ENCODE data around the gene SAC3D1. TPM values are rescaled to one million over a fixed set of nuclear protein-coding genes. Genes with fewer than 3 reads are reported as not detected.

SAC3D1 gene
- total RNA-seq, 1 experiment from 2014 or later = 61.0 TPM

GRCh38 chr11:65064847-65065240, 23.8 kb downstream of the SAC3D1 start:
- no peak overlapping the region for H3K27ac ChIP-seq (ENCODE audit: low read length)
- H3K4me2 ChIP-seq (ENCODE audit: low read length) = no peak overlapping the region
- no peaks in the 10 kb centered on the region for H3K27me3 ChIP-seq (ENCODE audit: low read length)
- no peaks in the 10 kb centered on the region for H3K9me3 ChIP-seq (ENCODE audit: low read length)
- no TSS peak for BruUV-seq (replicated peaks)
- POLR2A ChIA-PET (ENCODE audit: unreplicated experiment) = no interaction called here
- H3K4me3 ChIP-seq (ENCODE audit: low read length) = no peak overlapping the region
- CTCF ChIA-PET = no interaction called here
- H3K9me2 ChIP-seq (replicated peaks; ENCODE audit: low read length) = no peaks in the 10 kb centered on the region
- DNase-seq (no peak), ATAC-seq (no peak)
- H3K79me2 ChIP-seq (ENCODE audit: low read length) = no peaks in the 10 kb centered on the region
- no peaks in the 10 kb centered on the region for H3K4me1 ChIP-seq (ENCODE audit: insufficient read depth, low read length)
- H4K20me1 ChIP-seq (ENCODE audit: low read length) = no peaks in the 10 kb centered on the region
- intact Hi-C loops (cut with micrococcal nuclease) = no loop called here
- H3K36me3 ChIP-seq (ENCODE audit: low read depth, low read length) = no peaks in the 10 kb centered on the region
- no peak overlapping the region for H2AFZ ChIP-seq (ENCODE audit: low read length)
- H3K9ac ChIP-seq (ENCODE audit: low read length) = no peak overlapping the region
- H3F3A ChIP-seq (ENCODE audit: low read length, unreplicated experiment) = no peaks in the 10 kb centered on the region
- TF ChIP-seq EZH2phosphoT487 (IDR thresholded peaks at IDR 0.05; ENCODE audit: borderline replicate concordance, low read length) = no peak
- no peak for TF ChIP-seq CTCF (conservative IDR thresholded peaks at IDR 0.05; ENCODE audit: low read depth, low read length)
- no peak for TF ChIP-seq EZH2 (IDR thresholded peaks at IDR 0.05; ENCODE audit: low read length, unreplicated experiment)

- TF ChIP-seq EZH2phosphoT487 (IDR thresholded peaks at IDR 0.05; ENCODE audit: borderline replicate concordance, low read length) = no peak
- TF ChIP-seq CTCF (conservative IDR thresholded peaks at IDR 0.05; ENCODE audit: low read depth, low read length) = no peak
- TF ChIP-seq EZH2 (IDR thresholded peaks at IDR 0.05; ENCODE audit: low read length, unreplicated experiment) = no peak
- H3F3A ChIP-seq (ENCODE audit: low read length, unreplicated experiment) = no peaks in the 10 kb centered on the region
- no peak overlapping the region for H3K4me2 ChIP-seq (ENCODE audit: low read length)
- H3K4me3 ChIP-seq (ENCODE audit: low read length) = no peak overlapping the region
- DNase-seq = no peak
- no peak overlapping the region for H3K9ac ChIP-seq (ENCODE audit: low read length)
- no peaks in the 10 kb centered on the region for H3K36me3 ChIP-seq (ENCODE audit: low read depth, low read length)
- intact Hi-C loops (cut with micrococcal nuclease) = no loop called here
- no peak overlapping the region for H3K27ac ChIP-seq (ENCODE audit: low read length)
- no peaks in the 10 kb centered on the region for H3K9me2 ChIP-seq (replicated peaks; ENCODE audit: low read length)
- no peaks in the 10 kb centered on the region for H3K9me3 ChIP-seq (ENCODE audit: low read length)
- BruUV-seq (replicated peaks) = no TSS peak
- H2AFZ ChIP-seq (ENCODE audit: low read length) = no peak overlapping the region
- no peak for ATAC-seq
- no peaks in the 10 kb centered on the region for H3K79me2 ChIP-seq (ENCODE audit: low read length)
- CTCF ChIA-PET = no interaction called here
- H3K27me3 ChIP-seq (ENCODE audit: low read length) = no peaks in the 10 kb centered on the region
- no peaks in the 10 kb centered on the region for H3K4me1 ChIP-seq (ENCODE audit: insufficient read depth, low read length)
- POLR2A ChIA-PET (ENCODE audit: unreplicated experiment) = no interaction called here
- no peaks in the 10 kb centered on the region for H4K20me1 ChIP-seq (ENCODE audit: low read length)
Measured at GRCh38 chr11:65065851-65066250, 24.8 kb downstream of the SAC3D1 start.

- H3K27me3 ChIP-seq (ENCODE audit: low read length) = no peaks in the 10 kb centered on the region
- H4K20me1 ChIP-seq (ENCODE audit: low read length) = no peaks in the 10 kb centered on the region
- H3K9me3 ChIP-seq (ENCODE audit: low read length) = no peaks in the 10 kb centered on the region
- no peaks in the 10 kb centered on the region for H3K79me2 ChIP-seq (ENCODE audit: low read length)
- H3K9ac ChIP-seq (ENCODE audit: low read length) = no peak overlapping the region
- ATAC-seq (no peak), DNase-seq (no peak)
- H3K36me3 ChIP-seq (ENCODE audit: low read depth, low read length) = no peaks in the 10 kb centered on the region
- intact Hi-C loops (cut with micrococcal nuclease) = no loop called here
- TF ChIP-seq EZH2 (IDR thresholded peaks at IDR 0.05; ENCODE audit: low read length, unreplicated experiment) (no peak), CTCF (conservative IDR thresholded peaks at IDR 0.05; ENCODE audit: low read depth, low read length) (no peak), EZH2phosphoT487 (IDR thresholded peaks at IDR 0.05; ENCODE audit: borderline replicate concordance, low read length) (no peak)
- CTCF ChIA-PET = no interaction called here
- no peak overlapping the region for H2AFZ ChIP-seq (ENCODE audit: low read length)
- H3K4me3 ChIP-seq (ENCODE audit: low read length) = no peak overlapping the region
- no peaks in the 10 kb centered on the region for H3K4me1 ChIP-seq (ENCODE audit: insufficient read depth, low read length)
- POLR2A ChIA-PET (ENCODE audit: unreplicated experiment) = no interaction called here
- H3K27ac ChIP-seq (ENCODE audit: low read length) = no peak overlapping the region
- no peaks in the 10 kb centered on the region for H3F3A ChIP-seq (ENCODE audit: low read length, unreplicated experiment)
- no peaks in the 10 kb centered on the region for H3K9me2 ChIP-seq (replicated peaks; ENCODE audit: low read length)
- BruUV-seq (replicated peaks) = no TSS peak
- H3K4me2 ChIP-seq (ENCODE audit: low read length) = no peak overlapping the region
Measured at GRCh38 chr11:65066315-65066714, 25.3 kb downstream of the SAC3D1 start.
